DND-41 (cell line): ENCODE results near the gene BRDT.

Source experiments
- CTCF ChIP-seq: IDR thresholded peaks from 2 replicates; pipeline ENCODE4 v1.5.1; 2012; ENCODE audit warnings: borderline replicate concordance, low read length, moderate library complexity, mild to moderate bottlenecking; ENCODE audit not compliant: poor library complexity, severe bottlenecking; ENCODE audit errors: extremely low read depth
- EZH2 ChIP-seq: IDR thresholded peaks from 3 replicates; pipeline ENCODE4 v1.6.1; 2012; ENCODE audit warnings: borderline replicate concordance, low read depth, mild to moderate bottlenecking, moderate library complexity, low read length, inconsistent platforms; ENCODE audit not compliant: severe bottlenecking

DNA sequence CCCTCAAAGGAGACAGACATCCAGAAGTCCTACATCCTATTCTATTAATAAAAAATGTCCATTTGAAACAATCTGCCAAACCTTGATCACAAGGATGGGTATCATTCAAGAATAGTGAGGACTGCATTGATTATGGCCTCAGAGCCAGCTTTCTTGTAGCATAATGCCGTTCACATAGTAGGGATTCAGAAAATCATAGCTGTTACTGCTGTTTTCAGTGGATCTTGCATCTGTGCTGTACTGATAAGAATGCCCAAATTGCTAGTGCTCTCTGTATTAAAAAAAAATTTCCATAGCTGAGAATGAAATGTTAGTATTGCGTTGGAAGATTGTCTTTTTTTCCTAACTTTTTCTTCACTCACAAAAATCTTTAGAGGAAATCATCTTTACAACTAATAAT, 19.1 kb downstream of the BRDT start:
- no peak for TF ChIP-seq CTCF
- TF ChIP-seq EZH2: no peak
